Stimulated activated CD4-positive, alpha-beta T cell treated with anti-CD3 and anti-CD28 coated beads, Interleukin-4, amount 100 ng/mL, for 48 hours (primary cell): Measurements from ENCODE around the gene PSMC3IP.
A peak's percentile ranks its signal among the peaks of the same experiment; 100 is the strongest.

Source experiments
- DNase-seq, 2 donors: peaks; one replicate each; pipeline ENCODE4 v3.0.0-alpha.2; 2020; ENCODE audit warnings: low read depth in 2 of 2

PSMC3IP gene

DNA sequence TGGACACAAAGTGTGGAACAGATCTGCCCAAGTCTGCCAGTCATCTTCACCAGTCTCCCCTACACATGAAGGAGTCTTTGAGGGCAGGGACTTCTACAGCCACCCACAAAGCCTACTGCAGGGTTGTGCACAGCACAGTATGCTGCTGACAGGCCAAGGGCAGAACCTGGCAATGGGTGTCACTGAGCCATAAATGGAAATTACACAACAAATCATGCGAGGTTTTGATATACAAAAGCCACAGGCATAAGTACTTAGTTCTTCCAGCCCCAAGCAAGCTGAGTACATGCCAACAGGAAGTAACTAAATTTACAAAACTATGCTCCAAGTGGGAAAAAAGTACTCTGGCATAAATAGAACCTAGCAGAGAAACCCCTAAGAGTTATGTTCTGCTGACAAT lies 7.8 kb upstream of the PSMC3IP start:
- DNase-seq = no peak

DNA sequence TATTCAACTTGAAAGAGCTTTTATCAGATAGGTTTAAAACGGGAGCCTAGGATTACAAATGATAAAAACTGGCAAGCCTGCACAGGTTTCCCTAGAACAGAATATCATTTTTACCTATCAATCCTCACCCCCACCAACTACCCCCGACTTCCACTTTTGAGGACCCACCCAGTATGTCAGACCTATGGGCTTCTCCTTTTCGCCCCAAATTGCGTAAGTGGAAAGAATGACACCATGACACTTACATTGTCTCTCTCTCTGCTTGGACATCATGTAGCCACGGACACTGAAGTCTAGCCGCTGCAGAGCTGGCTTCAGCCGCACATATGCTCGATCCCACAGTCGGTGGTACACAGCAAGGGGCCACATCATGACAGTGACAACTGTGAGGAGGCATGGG lies 7.4 kb upstream of the PSMC3IP start:
- DNase-seq = no peak

DNA sequence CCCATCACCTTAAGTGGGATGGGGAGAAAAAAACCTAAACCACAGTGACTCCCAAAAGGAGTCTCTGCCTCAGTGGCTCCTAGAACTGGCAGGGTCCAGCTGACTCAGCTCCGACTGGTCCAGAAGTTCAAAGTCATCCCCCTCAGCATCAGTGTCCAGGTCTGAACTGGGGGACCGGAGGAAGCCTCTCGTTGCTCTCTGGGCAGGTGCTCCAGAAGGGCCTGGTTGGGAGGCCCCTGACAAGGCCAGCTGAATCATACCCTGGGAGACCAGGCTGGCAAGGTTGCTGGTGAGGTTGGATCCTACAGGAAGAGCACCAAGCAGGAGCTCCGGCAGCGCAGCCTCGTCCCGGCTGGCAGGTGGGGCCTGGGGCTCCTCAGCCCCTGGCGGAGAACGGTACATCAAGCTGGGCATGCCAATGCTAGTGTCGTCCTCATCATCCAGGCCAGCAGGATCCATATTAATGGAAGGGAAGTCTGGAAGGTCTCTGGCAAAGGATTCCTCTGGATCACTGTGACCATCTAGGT lies 4.3 kb upstream of the PSMC3IP start:
- DNase-seq = no peak

DNA sequence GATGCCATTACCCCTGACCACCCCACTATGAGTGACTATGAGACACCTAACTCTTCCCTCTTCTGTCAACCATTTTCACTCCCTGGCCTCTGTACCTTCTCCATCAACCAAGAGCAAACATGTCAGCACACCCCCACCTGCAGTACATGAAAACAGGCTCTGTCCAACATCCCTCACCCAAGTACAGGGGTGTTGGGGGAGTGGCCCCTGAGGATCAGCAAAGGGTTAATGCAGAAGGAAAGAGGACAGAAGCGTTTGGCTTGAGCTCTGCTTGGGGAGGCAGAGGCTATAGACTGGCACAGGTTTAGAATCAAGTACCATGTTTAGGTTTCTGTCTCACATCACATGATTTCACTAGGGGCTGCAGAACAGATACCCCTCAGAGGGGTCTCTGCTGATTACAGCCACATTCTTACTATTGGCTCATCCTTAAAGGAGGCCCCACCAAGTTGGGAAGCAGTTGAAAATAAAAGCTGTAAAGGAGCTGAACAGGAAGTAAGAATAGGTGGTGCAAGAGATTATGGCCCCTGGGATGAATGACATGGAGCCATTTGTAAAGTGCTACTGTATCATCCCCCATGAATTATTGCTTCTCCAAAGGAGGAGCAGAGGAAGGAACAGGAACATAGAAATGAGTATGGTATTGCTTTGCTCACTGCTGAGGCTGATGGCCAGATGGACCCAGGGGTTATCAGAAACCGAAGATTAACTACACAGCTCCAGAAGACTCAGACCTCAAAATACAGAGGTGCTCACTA lies 2.4 kb upstream of the PSMC3IP start:
- no peak for DNase-seq

DNA sequence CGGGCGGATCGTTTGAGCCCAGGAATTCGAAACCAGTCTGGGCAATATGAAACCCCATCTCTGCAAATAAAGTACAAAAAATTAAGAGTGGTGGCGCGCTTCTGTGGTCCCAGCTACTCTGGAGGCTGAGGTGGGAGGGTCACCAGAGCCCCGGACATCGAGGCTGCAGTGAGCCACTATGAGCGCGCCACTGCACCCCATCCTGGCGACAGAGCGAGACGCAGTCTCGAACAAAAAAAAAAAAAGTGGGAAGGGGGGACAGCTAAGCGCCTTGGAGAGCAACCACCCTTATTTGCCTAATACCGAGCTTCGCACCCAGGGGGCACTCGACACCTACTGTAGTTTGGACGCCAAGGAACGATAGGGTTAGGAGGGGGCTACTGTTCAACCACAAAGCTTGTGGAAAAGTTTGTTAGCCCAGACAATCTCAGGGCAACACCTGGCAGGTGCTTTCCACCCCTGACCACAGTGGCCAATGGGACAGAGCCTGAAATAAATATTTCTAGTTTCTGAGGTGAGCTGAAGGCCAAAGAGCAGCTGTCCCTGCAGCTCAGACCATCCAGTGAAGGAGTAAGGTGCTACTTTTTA lies 847 bp upstream of the PSMC3IP start:
- peak; percentile 63 to 67 for DNase-seq

DNA sequence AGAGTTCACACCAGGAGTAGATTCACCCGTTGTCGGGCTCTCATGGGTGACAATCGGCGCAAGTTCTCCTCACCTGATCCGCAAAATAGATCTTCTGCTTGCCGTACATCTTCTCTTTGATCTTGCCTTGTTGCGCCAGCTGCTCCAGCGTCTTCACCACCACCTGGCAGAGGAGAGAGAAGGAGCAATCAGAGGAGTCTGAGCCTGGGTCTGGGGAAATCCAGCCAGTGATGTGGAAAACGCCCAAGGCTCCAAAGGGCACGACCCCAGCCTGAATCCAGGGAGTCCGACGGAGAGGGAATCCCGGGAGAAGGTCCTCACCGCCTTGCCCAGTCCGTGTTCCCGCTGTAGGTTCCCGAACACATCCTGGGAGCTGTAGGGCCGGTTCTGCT lies 393 bp downstream of the PSMC3IP start:
- DNase-seq = no peak

DNA sequence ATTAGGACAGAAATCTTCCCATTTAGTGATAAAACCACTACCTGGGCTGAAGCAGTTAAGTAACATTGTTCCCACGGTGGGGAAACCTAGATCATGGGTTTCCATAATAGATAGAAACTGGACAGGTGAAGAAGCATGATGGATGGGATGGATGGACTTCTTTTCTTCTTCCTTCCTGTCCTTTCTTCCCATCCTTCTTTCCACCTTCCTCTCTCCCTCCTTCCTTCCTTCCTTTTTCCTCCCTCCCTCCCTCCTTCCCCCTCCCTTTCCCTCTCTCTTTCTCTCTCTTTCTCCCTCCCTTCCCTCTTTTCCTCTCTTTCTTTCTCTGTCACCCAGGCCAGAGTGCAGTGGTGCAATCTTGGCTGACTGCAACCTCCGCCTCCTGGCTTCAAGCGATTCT lies 3.1 kb downstream of the PSMC3IP start:
- no peak for DNase-seq

DNA sequence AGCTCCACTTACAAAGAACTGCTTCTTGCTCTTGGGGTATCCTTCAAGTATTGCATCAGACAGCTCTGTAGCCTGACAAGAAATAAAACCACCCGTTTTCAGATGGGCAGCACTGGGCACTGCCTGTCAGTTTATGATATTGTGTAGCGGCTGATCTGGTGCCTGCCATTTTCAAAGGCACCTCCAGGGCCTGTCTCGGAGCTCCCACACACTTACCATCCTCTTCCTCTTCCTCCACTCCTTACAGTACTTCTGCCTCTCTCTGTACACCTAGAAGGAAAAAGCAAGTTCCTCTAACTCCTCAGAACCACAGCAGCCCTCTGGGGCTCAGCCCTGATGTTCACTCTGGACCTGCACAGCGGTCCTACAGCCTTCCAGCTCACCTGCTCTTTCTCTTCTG lies 4.4 kb downstream of the PSMC3IP start:
- no peak for DNase-seq

DNA sequence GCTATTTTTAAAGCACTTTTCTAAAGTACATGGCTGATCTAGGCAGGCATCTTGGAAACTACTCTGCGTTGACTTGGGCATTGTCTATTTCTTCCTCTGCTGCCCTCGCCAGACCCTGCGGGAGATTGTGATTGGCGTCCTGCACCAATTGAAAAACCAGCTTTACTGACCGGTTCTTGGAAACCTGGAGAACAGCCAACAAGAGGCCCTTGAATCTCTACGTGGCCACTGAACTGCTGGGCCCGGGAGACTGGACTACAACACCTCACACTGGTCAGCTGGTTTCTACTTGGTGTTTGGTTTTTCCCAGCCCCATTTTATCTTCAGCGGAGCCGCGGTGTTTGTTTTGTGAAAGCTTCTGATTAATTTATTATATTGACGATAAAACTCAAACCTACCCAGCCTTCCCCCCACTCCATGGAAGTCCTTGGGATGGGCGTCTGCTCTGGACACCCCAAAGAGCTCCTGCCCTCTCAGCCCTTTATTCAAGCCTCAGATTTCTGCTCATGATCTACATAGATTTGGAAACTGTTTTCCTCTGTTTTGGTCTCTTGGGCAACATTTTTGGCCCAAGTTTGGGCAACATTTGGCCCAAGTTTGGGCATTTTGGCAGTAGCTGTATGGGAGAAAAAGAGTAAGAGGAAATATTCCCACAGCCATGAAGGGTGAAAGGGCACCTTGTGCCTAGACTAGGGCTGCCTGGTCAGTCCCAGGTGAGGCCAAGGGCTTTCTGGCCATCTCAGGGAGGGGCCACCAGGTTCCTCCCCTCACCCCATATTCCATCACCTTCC lies 5.9 kb downstream of the PSMC3IP start:
- no peak for DNase-seq

DNA sequence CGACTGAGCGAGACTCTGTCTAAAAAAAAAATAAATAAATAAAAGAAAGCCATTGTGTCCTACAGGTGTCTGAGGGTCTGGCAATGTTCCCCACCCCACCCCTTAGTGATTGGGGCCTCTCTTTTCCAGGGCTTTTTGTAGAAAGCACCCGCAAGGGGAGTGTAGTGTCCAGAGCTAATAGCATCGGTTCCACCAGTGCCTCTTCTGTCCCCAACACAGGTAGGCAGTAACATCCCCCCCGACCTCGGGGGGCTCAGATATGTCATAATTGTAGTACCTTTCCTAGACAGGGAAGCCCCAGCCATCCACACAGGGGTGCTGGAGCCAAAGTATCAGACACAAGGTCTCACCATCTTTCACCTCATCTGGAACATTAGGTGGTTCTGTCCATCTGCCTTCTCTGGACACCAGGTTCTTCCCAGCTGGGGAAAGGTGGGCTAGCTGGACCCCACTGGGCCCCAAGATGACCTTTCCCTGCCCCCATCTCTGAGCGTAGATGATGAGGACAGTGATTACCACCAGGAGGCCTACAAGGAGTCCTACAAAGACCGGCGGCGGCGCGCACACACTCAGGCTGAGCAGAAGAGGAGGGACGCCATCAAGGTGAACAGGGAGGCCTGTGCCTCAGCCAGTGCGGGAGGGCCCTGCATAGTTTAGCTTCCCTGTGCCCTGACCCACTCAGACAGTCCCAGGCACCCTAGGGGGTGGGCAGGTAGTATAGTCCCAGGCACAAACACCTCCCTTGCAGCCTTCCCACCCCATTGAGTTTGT lies 9.0 kb downstream of the PSMC3IP start:
- DNase-seq = no peak

DNA sequence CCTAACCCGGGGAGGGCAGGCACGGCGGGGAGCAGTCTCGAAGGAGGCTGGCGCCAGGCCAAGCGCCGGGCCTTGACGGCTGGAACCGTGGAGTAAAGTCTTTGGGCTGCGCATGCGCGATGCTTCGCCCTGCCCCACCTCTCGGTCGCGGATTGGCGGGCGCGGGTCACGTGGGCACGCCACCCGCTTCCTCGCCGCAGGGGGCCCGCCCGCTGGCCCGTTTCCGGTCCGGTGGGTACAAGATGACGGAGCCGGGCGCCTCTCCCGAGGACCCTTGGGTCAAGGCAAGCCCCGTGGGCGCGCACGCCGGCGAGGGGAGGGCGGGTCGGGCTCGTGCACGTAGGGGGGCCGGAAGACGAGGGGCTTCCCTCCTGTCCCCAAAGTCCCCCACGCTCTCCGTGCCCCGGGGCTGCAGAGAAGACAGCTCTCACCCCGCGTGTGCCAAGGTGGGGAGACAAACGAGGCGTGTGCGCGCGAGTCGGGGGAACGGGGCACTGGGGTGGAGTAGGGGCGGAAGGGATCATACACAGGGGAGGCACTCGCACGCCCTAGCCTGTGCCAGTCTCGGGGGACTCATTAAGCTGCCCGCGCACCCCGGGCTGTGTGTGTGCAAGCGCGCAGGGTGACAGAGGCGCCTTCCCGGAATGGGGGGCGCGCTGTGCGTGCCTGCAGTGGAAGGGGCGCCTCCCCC lies 10.5 kb downstream of the PSMC3IP start, which contains the start of gene MLX:
MLX (plus strand) TSS at position 218 of the 691 bp plus-strand sequence; CDS start at position 243, 25 bp downstream.
- peak; percentile 88 to 90 for DNase-seq

DNA sequence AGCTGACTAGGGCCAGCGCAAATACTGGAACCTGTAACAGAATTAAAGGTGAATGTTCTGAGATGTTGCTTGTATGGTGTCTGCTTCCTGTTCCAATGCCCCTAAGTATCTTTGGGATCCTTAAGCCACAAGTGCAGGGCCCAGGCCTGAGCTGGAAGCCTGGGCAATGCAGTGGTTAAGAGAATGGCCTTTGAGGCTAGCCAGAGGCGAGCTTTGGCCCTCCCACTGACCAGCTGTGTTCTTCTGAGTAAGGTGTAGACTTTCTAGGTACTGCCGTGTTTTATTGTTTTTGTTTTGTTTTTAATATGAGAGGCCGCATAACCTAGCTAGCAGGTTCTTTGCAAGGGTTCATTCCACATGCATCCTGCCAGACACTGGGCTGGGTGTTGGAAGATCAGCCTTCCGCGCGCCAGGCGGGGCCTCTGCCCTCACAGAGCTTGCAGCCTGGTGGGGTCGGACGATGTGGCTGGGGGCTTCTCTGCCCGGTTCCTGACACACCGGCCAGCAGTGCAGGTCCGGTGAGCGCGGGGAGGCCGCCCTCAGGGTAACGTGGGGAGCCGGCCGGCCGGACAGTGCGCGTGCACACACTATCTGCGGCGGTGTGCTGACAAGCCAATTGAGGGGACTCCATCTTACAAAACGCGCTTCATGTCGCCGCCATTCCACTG lies 11.2 kb downstream of the PSMC3IP start:
- no peak for DNase-seq

DNA sequence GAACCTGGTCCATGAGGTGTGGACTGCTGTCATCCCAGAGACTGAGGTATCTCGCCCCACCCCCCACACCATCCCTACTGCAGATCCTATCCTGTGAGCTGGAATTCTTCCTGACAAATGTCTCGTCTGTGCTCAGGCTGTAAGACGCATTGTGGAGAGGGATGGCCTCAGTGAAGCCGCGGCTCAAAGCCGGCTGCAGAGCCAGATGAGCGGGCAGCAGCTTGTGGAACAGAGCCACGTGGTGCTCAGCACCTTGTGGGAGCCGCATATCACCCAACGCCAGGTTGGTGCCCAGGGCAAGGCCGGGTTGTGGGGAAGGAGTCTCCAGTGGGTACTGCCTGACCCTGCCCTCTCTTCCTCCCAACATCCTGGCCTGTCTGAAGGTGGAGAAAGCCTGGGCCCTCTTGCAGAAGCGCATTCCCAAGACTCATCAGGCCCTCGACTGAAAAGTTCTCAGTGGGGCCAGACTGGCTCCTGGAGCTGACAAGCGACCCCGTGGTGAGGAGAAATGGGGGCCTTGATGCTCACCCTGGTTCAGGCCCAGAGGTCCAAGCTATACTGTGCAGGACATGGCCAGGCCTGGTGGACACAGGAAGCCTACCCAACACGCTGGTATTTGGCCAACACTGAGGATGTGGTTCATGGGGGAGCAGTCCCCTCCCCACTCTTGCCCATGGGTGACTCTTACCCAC lies 11.9 kb downstream of the PSMC3IP start:
- DNase-seq = no peak

DNA sequence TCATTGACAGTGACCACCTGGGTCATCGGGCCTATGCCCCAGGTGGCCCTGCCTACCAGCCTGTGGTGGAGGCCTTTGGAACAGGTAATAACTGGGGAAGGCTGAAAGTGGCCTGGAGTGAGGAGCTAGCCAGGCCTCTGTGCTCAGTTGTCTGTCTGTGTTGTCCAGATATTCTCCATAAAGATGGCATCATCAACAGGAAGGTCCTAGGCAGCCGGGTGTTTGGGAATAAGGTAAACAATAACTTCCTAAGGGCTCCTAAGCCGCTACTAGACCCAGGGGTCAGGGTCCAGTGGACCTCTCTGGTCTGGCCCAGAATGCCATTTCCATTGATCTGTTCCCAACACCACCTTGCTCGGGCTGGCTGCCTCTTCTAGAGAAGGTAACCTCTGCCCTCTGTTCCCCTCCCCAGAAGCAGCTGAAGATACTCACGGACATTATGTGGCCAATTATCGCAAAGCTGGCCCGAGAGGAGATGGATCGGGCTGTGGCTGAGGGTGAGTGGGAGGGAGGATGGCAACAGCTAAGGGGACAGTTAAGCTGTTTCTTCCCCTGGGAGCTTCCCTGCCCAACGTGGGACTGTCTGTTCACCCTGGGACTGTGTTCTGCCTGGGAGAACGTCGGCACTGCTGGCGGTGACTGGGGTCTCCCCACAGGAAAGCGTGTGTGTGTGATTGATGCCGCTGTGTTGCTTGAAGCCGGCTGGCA lies 12.6 kb downstream of the PSMC3IP start:
- no peak for DNase-seq

DNA sequence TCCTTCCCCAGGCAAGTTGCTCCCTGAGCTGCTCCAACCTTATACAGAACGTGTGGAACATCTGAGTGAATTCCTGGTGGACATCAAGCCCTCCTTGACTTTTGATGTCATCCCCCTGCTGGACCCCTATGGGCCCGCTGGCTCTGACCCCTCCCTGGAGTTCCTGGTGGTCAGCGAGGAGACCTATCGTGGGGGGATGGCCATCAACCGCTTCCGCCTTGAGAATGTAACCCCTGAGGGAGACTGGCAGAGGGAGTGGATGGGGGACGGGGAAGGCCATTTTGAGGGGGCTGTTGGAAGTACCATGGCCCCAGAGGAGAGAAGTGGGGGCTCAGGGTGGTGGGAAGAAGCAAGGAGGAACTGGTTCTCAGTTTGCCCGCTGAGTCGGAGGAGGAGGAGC lies 13.6 kb downstream of the PSMC3IP start:
- no peak for DNase-seq

DNA sequence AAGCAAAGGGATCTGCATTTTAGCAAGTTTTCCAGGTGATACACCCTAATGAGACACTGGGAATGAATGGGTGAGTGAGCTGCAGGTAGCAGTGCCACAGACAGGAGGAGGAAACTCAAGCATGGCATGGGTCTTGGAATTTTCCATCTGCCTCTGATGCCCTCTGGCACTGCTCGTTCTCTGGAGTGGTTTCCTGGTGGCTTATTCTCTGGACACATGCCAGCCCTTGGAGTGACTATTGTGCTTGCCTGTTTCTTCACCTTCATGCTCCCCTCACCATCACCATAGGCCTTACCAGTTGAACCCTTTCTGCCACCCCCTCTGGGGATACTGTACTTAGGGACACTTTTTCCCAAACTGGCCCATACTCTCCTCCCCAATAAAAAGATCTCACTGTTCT lies 14.0 kb downstream of the PSMC3IP start:
- DNase-seq = no peak

DNA sequence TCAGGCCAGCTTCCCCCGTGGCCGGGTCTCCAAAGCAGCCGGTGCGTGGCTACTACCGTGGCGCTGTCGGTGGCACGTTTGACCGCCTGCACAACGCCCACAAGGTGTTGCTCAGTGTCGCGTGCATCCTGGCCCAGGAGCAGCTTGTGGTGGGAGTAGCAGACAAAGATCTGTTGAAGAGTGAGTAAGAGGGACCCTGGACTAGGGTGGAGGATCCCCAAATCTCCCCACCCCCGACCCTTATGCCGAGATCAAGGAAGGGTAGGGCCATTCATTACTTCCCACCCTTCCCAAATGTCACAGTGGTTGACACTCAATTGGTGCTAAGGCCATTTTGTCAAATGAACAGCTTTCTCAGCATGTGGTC lies 14.4 kb downstream of the PSMC3IP start:
- no peak for DNase-seq

DNA sequence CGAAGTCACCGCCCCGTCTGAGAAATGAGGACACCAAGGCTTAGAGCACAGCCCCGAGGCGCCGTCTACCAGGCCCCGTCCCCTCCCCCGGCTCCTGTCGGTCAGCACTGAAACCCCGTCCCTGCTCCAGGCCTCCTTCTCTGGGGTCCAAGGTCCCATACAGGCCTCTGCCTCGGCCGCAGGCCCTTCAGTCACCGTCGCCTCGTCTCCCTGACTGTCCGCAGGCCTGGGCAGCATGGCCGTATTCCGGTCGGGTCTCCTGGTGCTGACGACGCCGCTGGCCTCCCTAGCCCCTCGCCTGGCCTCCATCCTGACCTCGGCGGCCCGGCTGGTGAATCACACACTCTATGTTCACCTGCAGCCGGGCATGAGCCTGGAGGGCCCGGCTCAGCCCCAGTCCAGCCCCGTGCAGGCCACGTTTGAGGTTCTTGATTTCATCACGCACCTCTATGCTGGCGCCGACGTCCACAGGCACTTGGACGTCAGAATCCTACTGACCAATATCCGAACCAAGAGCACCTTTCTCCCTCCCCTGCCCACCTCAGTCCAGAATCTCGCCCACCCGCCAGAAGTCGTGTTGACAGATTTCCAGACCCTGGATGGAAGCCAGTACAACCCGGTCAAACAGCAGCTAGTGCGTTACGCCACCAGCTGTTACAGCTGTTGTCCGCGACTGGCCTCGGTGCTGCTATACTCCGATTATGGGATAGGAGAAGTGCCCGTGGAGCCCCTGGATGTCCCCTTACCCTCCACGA lies 15.0 kb downstream of the PSMC3IP start:
- no peak for DNase-seq

DNA sequence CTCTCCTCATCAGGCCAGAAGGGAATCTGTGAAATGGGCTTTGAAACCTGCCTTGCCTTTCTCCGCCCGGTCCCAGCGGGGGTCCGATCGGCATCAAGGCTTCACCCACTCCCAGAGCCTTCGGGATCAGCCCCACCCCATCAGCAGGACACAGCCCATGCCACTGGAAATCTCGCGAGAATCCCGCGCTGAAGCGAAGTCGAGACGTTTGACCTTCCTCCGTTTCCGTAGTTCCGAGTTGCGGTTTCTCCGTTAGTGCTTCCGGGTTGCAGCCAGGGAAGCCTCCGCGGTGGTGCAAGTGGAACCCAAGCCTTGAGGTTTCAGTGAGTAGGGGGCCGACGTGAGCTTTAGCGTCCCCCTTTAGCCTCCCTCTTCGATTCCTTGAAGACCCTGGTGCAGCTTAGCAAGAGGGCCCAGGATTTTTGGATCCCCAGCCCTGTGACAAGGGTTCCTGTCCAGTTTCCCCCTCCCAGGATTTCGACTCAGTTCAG lies 15.6 kb downstream of the PSMC3IP start, which contains the start of gene COASY:
COASY (plus strand) TSS at position 252 of the 491 bp plus-strand sequence. CDS start 475 bp downstream, outside the sequence.
- peak; percentile 89 to 93 for DNase-seq
